ENCODE measurements around the gene INTS11.

INTS11 gene

GRCh38 chr1:1343811-1344421 is 19.5 kb upstream of the INTS11 start:
- DNase-seq: no peak

- no peak for DNase-seq
Measured at GRCh38 chr1:1342584-1343115, 18.2 kb upstream of the INTS11 start.

GRCh38 chr1:1342061-1342562 is 17.7 kb upstream of the INTS11 start:
- DNase-seq: no peak

- no peak for DNase-seq
Measured at GRCh38 chr1:1341549-1342021, 17.1 kb upstream of the INTS11 start.

GRCh38 chr1:1340791-1341548 is 16.5 kb upstream of the INTS11 start:
- no peak for DNase-seq

GRCh38 chr1:1340185-1340584 is 15.7 kb upstream of the INTS11 start:
- DNase-seq: no peak

- no peak for DNase-seq
Measured at GRCh38 chr1:1338278-1338677, 13.8 kb upstream of the INTS11 start.

- no peak for DNase-seq
Measured at GRCh38 chr1:1337793-1338147, 13.3 kb upstream of the INTS11 start.

- DNase-seq: no peak
Measured at GRCh38 chr1:1336931-1337792, 12.7 kb upstream of the INTS11 start.

GRCh38 chr1:1336446-1336845 is 12.0 kb upstream of the INTS11 start:
- DNase-seq: no peak

- DNase-seq: no peak
Measured at GRCh38 chr1:1335792-1336248, 11.4 kb upstream of the INTS11 start.

GRCh38 chr1:1335283-1335682 is 10.8 kb upstream of the INTS11 start:
- no peak for DNase-seq

- no peak for DNase-seq
Measured at GRCh38 chr1:1334835-1335234, 10.4 kb upstream of the INTS11 start.

- no peak for DNase-seq
Measured at GRCh38 chr1:1333551-1334241, 9.2 kb upstream of the INTS11 start.

GRCh38 chr1:1332774-1333480 is 8.5 kb upstream of the INTS11 start:
- DNase-seq: peak; percentile 18

GRCh38 chr1:1332031-1332755 is 7.7 kb upstream of the INTS11 start:
- DNase-seq: peak; percentile 6

- no peak for DNase-seq
Measured at GRCh38 chr1:1331068-1331965, 6.9 kb upstream of the INTS11 start, which contains the start of gene TAS1R3. TAS1R3 (plus strand) TSS chr1:1331280; CDS start chr1:1331346, 66 bp downstream.

GRCh38 chr1:1330366-1331067 is 6.1 kb upstream of the INTS11 start:
- DNase-seq: no peak
